HL-60 (cell line): ENCODE data around the gene PARS2.

Experiments
- DNase-seq, 2 experiments: peaks; one replicate each; pipeline ENCODE4 v3.0.0-alpha.2; 2010 to 2020; ENCODE audit warnings: low read depth in 1 of 2, low spot score in 1 of 2
- H3K27ac ChIP-seq: fragments of 250-450 bp; sonication (Bioruptor Pico); replicated peaks from 2 replicates; pipeline ENCODE4 v1.5.1; 2020; ENCODE audit warnings: mild to moderate bottlenecking, moderate library complexity
- H3K27me3 ChIP-seq: fragments of 250-450 bp; sonication (Bioruptor Pico); 2 replicates; pipeline ENCODE4 v1.5.1; 2021; ENCODE audit warnings: mild to moderate bottlenecking, moderate library complexity; ENCODE audit not compliant: insufficient read depth, poor library complexity, severe bottlenecking
- H3K4me3 ChIP-seq: replicated peaks from 2 replicates; pipeline ENCODE4 v1.5.1; 2011; ENCODE audit warnings: mild to moderate bottlenecking, control low read depth, low read length; ENCODE audit not compliant: insufficient read depth
- CTCF ChIP-seq: IDR thresholded peaks from one replicate; pipeline ENCODE4 v1.5.1; 2011; ENCODE audit warnings: low read length, control low read depth, inconsistent platforms; ENCODE audit not compliant: insufficient read depth
- GABPA ChIP-seq: IDR thresholded peaks from 2 replicates; pipeline ENCODE4 v1.6.1; 2012; ENCODE audit warnings: low read depth
- POLR2AphosphoS5 ChIP-seq: IDR thresholded peaks from 2 replicates; pipeline ENCODE4 v1.6.1; 2012; ENCODE audit warnings: low read depth
- REST ChIP-seq: IDR thresholded peaks from 2 replicates; pipeline ENCODE4 v1.6.1; 2012; ENCODE audit warnings: low read depth; ENCODE audit not compliant: insufficient replicate concordance
- SPI1 ChIP-seq: IDR thresholded peaks from 2 replicates; pipeline ENCODE4 v1.6.1; 2012; ENCODE audit warnings: low read depth, mild to moderate bottlenecking, borderline replicate concordance

Gene PARS2

GRCh38 chr1:54784066-54784465 is 19.7 kb upstream of the PARS2 start:
- no peak for TF ChIP-seq GABPA
- no peak for TF ChIP-seq CTCF
- TF ChIP-seq POLR2AphosphoS5: no peak
- TF ChIP-seq SPI1: no peak
- no peak for TF ChIP-seq REST
- no peak for DNase-seq
- Histone ChIP-seq H3K27ac (no peak overlapping the region), H3K27me3 (no peaks in the 10 kb centered on the region), H3K4me3 (no peak overlapping the region)

GRCh38 chr1:54782588-54782987 is 18.3 kb upstream of the PARS2 start:
- no peak for TF ChIP-seq SPI1
- TF ChIP-seq CTCF: no peak
- TF ChIP-seq GABPA: no peak
- TF ChIP-seq REST: no peak
- no peak for TF ChIP-seq POLR2AphosphoS5
- no peak for DNase-seq
- Histone ChIP-seq H3K27ac (no peak overlapping the region), H3K27me3 (no peaks in the 10 kb centered on the region), H3K4me3 (no peak overlapping the region)

- Histone ChIP-seq H3K4me3 (no peak overlapping the region), H3K27me3 (no peaks in the 10 kb centered on the region), H3K27ac (no peak overlapping the region)
- no peak for DNase-seq
- TF ChIP-seq POLR2AphosphoS5 (no peak), CTCF (no peak), GABPA (no peak), SPI1 (no peak), REST (no peak)
These were observed 17.8 kb upstream of the PARS2 start for GRCh38 chr1:54782156-54782555.
